DOHH2 (cell line): ENCODE data around the gene IGF2.

Source experiments
- CTCF ChIP-seq: fragments of 200-600 bp; sonication (generic); IDR thresholded peaks from one replicate; pipeline ENCODE4 v1.5.1; 2014; ENCODE audit warnings: antibody characterized with exemption, mild to moderate bottlenecking, low read depth, low read length; ENCODE audit not compliant: poor library complexity, severe bottlenecking
- EZH2phosphoT487 ChIP-seq: fragments of 200-600 bp; sonication (generic); IDR thresholded peaks from 2 replicates; pipeline ENCODE4 v1.6.1; 2017; ENCODE audit warnings: borderline replicate concordance, mild to moderate bottlenecking, antibody characterized with exemption, low read length, moderate library complexity, mixed read lengths

- no peak for TF ChIP-seq CTCF
- no peak for TF ChIP-seq EZH2phosphoT487
These were observed 1.1 kb downstream of the IGF2 start for GRCh38 chr11:2138068-2138430.
